HEK293 (cell line): ENCODE results near the gene TNFSF11.

Source experiments
- CTCF ChIA-PET: fragments of 350-600 bp; formaldehyde crosslinking; extraction: SDS; loops from one replicate; lab custom pipeline; 2021; ENCODE audit warnings: antibody characterized with exemption; lab: Yijun Ruan, JAX
- POLR2A ChIA-PET: fragments of 300-600 bp; formaldehyde crosslinking; extraction: SDS; loops from one replicate; lab custom pipeline; 2020; ENCODE audit warnings: antibody characterized with exemption, inconsistent platforms; lab: Yijun Ruan, JAX
- H3K27ac ChIP-seq: fragments of 200-500 bp; sonication (Bioruptor generic); 2 replicates; pipeline ENCODE4 v1.5.1; 2014; ENCODE audit warnings: low read depth, low read length, control low read depth, inconsistent platforms; ENCODE audit errors: extremely low read depth
- H3K36me3 ChIP-seq, 2 experiments: fragments of 200-500 bp in 1 of 2; sonication (Bioruptor generic) in 1 of 2; 1 replicate in 1 of 2; 2 replicates in 1 of 2; pipeline ENCODE4 v1.5.1; 2014 to 2017; ENCODE audit warnings: inconsistent platforms in 2 of 2, low read length in 2 of 2; ENCODE audit not compliant: control insufficient read depth in 2 of 2, insufficient read depth in 1 of 2
- H3K4me1 ChIP-seq: fragments of 200-500 bp; sonication (Bioruptor generic); 2 replicates; pipeline ENCODE4 v1.5.1; 2014; ENCODE audit warnings: mild to moderate bottlenecking, low read length, inconsistent platforms; ENCODE audit not compliant: control insufficient read depth, insufficient read depth
- H3K4me3 ChIP-seq: 2 replicates; pipeline ENCODE4 v1.5.1; 2011; ENCODE audit warnings: low read depth, mild to moderate bottlenecking, control low read depth, low read length, moderate library complexity
- H3K9me3 ChIP-seq: fragments of 200-500 bp; sonication (Bioruptor generic); 2 replicates; pipeline ENCODE4 v1.5.1; 2014; ENCODE audit warnings: low read depth, low read length, inconsistent platforms; ENCODE audit not compliant: control insufficient read depth, insufficient read depth
- YY1 ChIP-seq: fragments of 450-650 bp; formaldehyde crosslinking; IDR thresholded peaks from 2 replicates; pipeline ENCODE4 v1.5.1; 2018; ENCODE audit warnings: missing biosample characterization, missing genetic modification characterization
- ZBTB48 ChIP-seq: fragments of 450-650 bp; formaldehyde crosslinking; IDR thresholded peaks from 2 replicates; pipeline ENCODE4 v1.5.1; 2016; ENCODE audit warnings: missing biosample characterization, missing genetic modification characterization
- ZFP3 ChIP-seq: fragments of 450-650 bp; formaldehyde crosslinking; IDR thresholded peaks from 2 replicates; pipeline ENCODE4 v1.5.1; 2016; ENCODE audit warnings: low read depth, missing biosample characterization, missing genetic modification characterization
- ZNF19 ChIP-seq: fragments of 450-650 bp; formaldehyde crosslinking; IDR thresholded peaks from 2 replicates; pipeline ENCODE4; 2016; ENCODE audit warnings: missing biosample characterization, missing genetic modification characterization, low read depth
- ZNF221 ChIP-seq: fragments of 450-650 bp; formaldehyde crosslinking; IDR thresholded peaks from 2 replicates; pipeline ENCODE4 v1.5.1; 2017; ENCODE audit warnings: missing biosample characterization, missing genetic modification characterization, borderline replicate concordance
- ZNF239 ChIP-seq: fragments of 450-650 bp; formaldehyde crosslinking; IDR thresholded peaks from 2 replicates; pipeline ENCODE4 v1.5.1; 2016; ENCODE audit warnings: missing biosample characterization, missing genetic modification characterization
- ZNF560 ChIP-seq: fragments of 450-650 bp; formaldehyde crosslinking; IDR thresholded peaks from 2 replicates; pipeline ENCODE4 v1.5.1; 2017; ENCODE audit warnings: missing biosample characterization, missing genetic modification characterization, borderline replicate concordance
- ZSCAN23 ChIP-seq: fragments of 450-650 bp; formaldehyde crosslinking; IDR thresholded peaks from 2 replicates; pipeline ENCODE4 v1.5.1; 2016; ENCODE audit warnings: missing biosample characterization, missing genetic modification characterization
- TF ChIP-seq, protein P1 (sequence below): fragments of 450-650 bp; formaldehyde crosslinking; IDR thresholded peaks from 2 replicates; pipeline ENCODE4 v1.5.1; 2016; ENCODE audit warnings: missing biosample characterization, missing genetic modification characterization
- TF ChIP-seq, protein P2 (sequence below): fragments of 450-650 bp; formaldehyde crosslinking; IDR thresholded peaks from 2 replicates; pipeline ENCODE4 v1.5.1; 2016; ENCODE audit warnings: missing biosample characterization, missing genetic modification characterization
- TF ChIP-seq, protein P3 (sequence below): fragments of 450-650 bp; formaldehyde crosslinking; IDR thresholded peaks from 2 replicates; pipeline ENCODE4 v1.5.0; 2017; ENCODE audit warnings: missing biosample characterization, missing genetic modification characterization, borderline replicate concordance
- TF ChIP-seq, protein P4 (sequence below): fragments of 450-650 bp; formaldehyde crosslinking; IDR thresholded peaks from 2 replicates; pipeline ENCODE4 v1.5.1; 2016; ENCODE audit warnings: missing biosample characterization, missing genetic modification characterization, borderline replicate concordance
- TF ChIP-seq, protein P5 (sequence below): fragments of 450-650 bp; formaldehyde crosslinking; IDR thresholded peaks from 2 replicates; pipeline ENCODE4 v1.5.1; 2016; ENCODE audit warnings: missing biosample characterization, missing genetic modification characterization
- TF ChIP-seq, protein P6 (sequence below): fragments of 450-650 bp; formaldehyde crosslinking; IDR thresholded peaks from 2 replicates; pipeline ENCODE4 v1.5.1; 2016; ENCODE audit warnings: missing biosample characterization, missing genetic modification characterization, low read depth
- TF ChIP-seq, protein P7 (sequence below): fragments of 450-650 bp; formaldehyde crosslinking; IDR thresholded peaks from 2 replicates; pipeline ENCODE4 v1.5.1; 2016; ENCODE audit warnings: missing biosample characterization, missing genetic modification characterization

TNFSF11 gene

DNA sequence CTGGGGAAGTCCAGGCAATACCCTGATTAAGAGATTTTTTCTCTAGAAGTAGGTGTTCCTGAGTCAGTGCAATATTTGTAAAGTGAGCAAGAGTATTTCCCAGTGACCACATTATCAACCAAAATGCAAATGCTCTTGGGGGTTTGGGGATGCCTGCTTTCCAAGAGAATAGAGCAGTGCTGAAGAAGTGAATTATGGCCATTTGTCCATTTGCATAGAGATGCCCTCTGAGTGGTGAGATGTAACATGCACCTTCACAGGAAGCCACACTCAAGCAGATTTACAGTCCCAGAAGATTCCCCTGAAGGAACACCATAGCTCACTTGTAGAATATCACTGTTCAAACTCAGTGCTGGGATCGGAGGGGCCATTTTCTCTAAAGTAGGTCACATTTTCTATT lies 71.8 kb downstream of the TNFSF11 start:
- TF ChIP-seq, protein P1, sequence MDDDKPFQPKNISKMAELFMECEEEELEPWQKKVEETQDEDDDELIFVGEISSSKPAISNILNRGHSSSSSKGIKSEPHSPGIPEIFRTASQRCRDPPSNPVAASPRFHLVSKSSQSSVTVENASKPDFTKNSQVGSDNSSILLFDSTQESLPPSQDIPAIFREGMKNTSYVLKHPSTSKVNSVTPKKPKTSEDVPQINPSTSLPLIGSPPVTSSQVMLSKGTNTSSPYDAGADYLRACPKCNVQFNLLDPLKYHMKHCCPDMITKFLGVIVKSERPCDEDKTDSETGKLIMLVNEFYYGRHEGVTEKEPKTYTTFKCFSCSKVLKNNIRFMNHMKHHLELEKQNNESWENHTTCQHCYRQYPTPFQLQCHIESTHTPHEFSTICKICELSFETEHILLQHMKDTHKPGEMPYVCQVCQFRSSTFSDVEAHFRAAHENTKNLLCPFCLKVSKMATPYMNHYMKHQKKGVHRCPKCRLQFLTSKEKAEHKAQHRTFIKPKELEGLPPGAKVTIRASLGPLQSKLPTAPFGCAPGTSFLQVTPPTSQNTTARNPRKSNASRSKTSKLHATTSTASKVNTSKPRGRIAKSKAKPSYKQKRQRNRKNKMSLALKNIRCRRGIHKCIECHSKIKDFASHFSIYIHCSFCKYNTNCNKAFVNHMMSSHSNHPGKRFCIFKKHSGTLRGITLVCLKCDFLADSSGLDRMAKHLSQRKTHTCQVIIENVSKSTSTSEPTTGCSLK (tag by site-specific recombination): no peak
- TF ChIP-seq, protein P2, sequence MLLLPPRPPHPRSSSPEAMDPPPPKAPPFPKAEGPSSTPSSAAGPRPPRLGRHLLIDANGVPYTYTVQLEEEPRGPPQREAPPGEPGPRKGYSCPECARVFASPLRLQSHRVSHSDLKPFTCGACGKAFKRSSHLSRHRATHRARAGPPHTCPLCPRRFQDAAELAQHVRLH (tag by site-specific recombination): no peak
- TF ChIP-seq ZBTB48 (tag by site-specific recombination) (no peak), ZNF19 (tag by site-specific recombination) (no peak), ZSCAN23 (tag by site-specific recombination) (no peak), ZNF560 (no peak), ZNF239 (tag by site-specific recombination) (no peak), ZNF221 (tag by site-specific recombination) (no peak), YY1 (tag by site-specific recombination) (no peak), ZFP3 (tag by site-specific recombination) (no peak)
- TF ChIP-seq, protein P3, sequence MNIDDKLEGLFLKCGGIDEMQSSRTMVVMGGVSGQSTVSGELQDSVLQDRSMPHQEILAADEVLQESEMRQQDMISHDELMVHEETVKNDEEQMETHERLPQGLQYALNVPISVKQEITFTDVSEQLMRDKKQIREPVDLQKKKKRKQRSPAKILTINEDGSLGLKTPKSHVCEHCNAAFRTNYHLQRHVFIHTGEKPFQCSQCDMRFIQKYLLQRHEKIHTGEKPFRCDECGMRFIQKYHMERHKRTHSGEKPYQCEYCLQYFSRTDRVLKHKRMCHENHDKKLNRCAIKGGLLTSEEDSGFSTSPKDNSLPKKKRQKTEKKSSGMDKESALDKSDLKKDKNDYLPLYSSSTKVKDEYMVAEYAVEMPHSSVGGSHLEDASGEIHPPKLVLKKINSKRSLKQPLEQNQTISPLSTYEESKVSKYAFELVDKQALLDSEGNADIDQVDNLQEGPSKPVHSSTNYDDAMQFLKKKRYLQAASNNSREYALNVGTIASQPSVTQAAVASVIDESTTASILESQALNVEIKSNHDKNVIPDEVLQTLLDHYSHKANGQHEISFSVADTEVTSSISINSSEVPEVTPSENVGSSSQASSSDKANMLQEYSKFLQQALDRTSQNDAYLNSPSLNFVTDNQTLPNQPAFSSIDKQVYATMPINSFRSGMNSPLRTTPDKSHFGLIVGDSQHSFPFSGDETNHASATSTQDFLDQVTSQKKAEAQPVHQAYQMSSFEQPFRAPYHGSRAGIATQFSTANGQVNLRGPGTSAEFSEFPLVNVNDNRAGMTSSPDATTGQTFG (tag by site-specific recombination): no peak
- TF ChIP-seq, protein P4, sequence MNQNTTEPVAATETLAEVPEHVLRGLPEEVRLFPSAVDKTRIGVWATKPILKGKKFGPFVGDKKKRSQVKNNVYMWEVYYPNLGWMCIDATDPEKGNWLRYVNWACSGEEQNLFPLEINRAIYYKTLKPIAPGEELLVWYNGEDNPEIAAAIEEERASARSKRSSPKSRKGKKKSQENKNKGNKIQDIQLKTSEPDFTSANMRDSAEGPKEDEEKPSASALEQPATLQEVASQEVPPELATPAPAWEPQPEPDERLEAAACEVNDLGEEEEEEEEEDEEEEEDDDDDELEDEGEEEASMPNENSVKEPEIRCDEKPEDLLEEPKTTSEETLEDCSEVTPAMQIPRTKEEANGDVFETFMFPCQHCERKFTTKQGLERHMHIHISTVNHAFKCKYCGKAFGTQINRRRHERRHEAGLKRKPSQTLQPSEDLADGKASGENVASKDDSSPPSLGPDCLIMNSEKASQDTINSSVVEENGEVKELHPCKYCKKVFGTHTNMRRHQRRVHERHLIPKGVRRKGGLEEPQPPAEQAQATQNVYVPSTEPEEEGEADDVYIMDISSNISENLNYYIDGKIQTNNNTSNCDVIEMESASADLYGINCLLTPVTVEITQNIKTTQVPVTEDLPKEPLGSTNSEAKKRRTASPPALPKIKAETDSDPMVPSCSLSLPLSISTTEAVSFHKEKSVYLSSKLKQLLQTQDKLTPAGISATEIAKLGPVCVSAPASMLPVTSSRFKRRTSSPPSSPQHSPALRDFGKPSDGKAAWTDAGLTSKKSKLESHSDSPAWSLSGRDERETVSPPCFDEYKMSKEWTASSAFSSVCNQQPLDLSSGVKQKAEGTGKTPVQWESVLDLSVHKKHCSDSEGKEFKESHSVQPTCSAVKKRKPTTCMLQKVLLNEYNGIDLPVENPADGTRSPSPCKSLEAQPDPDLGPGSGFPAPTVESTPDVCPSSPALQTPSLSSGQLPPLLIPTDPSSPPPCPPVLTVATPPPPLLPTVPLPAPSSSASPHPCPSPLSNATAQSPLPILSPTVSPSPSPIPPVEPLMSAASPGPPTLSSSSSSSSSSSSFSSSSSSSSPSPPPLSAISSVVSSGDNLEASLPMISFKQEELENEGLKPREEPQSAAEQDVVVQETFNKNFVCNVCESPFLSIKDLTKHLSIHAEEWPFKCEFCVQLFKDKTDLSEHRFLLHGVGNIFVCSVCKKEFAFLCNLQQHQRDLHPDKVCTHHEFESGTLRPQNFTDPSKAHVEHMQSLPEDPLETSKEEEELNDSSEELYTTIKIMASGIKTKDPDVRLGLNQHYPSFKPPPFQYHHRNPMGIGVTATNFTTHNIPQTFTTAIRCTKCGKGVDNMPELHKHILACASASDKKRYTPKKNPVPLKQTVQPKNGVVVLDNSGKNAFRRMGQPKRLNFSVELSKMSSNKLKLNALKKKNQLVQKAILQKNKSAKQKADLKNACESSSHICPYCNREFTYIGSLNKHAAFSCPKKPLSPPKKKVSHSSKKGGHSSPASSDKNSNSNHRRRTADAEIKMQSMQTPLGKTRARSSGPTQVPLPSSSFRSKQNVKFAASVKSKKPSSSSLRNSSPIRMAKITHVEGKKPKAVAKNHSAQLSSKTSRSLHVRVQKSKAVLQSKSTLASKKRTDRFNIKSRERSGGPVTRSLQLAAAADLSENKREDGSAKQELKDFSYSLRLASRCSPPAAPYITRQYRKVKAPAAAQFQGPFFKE (tag by site-specific recombination): no peak
- TF ChIP-seq, protein P5, sequence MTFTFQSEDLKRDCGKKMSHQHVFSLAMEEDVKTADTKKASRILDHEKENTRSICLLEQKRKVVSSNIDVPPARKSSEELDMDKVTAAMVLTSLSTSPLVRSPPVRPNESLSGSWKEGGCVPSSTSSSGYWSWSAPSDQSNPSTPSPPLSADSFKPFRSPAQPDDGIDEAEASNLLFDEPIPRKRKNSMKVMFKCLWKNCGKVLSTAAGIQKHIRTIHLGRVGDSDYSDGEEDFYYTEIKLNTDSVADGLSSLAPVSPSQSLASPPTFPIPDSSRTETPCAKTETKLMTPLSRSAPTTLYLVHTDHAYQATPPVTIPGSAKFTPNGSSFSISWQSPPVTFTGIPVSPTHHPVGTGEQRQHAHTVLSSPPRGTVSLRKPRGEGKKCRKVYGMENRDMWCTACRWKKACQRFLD (tag by site-specific recombination): no peak
- TF ChIP-seq, protein P6, sequence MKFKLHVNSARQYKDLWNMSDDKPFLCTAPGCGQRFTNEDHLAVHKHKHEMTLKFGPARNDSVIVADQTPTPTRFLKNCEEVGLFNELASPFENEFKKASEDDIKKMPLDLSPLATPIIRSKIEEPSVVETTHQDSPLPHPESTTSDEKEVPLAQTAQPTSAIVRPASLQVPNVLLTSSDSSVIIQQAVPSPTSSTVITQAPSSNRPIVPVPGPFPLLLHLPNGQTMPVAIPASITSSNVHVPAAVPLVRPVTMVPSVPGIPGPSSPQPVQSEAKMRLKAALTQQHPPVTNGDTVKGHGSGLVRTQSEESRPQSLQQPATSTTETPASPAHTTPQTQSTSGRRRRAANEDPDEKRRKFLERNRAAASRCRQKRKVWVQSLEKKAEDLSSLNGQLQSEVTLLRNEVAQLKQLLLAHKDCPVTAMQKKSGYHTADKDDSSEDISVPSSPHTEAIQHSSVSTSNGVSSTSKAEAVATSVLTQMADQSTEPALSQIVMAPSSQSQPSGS (tag by site-specific recombination): no peak
- TF ChIP-seq, protein P7, sequence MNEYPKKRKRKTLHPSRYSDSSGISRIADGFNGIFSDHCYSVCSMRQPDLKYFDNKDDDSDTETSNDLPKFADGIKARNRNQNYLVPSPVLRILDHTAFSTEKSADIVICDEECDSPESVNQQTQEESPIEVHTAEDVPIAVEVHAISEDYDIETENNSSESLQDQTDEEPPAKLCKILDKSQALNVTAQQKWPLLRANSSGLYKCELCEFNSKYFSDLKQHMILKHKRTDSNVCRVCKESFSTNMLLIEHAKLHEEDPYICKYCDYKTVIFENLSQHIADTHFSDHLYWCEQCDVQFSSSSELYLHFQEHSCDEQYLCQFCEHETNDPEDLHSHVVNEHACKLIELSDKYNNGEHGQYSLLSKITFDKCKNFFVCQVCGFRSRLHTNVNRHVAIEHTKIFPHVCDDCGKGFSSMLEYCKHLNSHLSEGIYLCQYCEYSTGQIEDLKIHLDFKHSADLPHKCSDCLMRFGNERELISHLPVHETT (tag by site-specific recombination): no peak

More for the DNA sequence above, 71.8 kb downstream of the TNFSF11 start:
- POLR2A ChIA-PET: no interaction called here
- CTCF ChIA-PET: interaction anchor here (0.6 kb wide), 1 partner anchor 51 kb away, joined by 3 read pairs; no protein-coding TSS in a partner anchor
- H3K9me3 ChIP-seq: no peaks in the 10 kb centered on the region
- no peak overlapping the region for H3K4me3 ChIP-seq
- no peaks in the 10 kb centered on the region for H3K4me1 ChIP-seq
- H3K27ac ChIP-seq: no peak overlapping the region
- H3K36me3 ChIP-seq: no peaks in the 10 kb centered on the region
